CD14-positive monocyte (primary cell): ENCODE results near the gene GALNTL6. TPM values are rescaled to one million over a fixed set of nuclear protein-coding genes. Genes with fewer than 3 reads are reported as not detected.

Experiments used
- DNase-seq, 3 donors: peaks; one replicate each; pipeline ENCODE4 v3.0.0-alpha.2; 2011 to 2022
- H2AFZ ChIP-seq: 2 replicates; pipeline ENCODE4 v1.6.0; 2012; ENCODE audit warnings: mild to moderate bottlenecking, low read depth, low read length, inconsistent platforms; ENCODE audit not compliant: insufficient read depth, poor library complexity, severe bottlenecking
- H3K27ac ChIP-seq, 2 donors: 1 replicate in 1 of 2; 2 replicates in 1 of 2; pipeline ENCODE4 v1.5.1; 2012 to 2013; ENCODE audit warnings: low read length in 2 of 2, control low read depth in 1 of 2, inconsistent platforms in 1 of 2, low read depth in 1 of 2, mild to moderate bottlenecking in 1 of 2
- H3K27me3 ChIP-seq, 2 donors: one replicate each; pipeline versions ENCODE4 v1.6.0 to v1.6.1; 2011 to 2013; ENCODE audit warnings: low read length in 2 of 2; ENCODE audit not compliant: control insufficient read depth in 2 of 2, insufficient read depth in 2 of 2
- H3K36me3 ChIP-seq, 2 donors: replicated peaks in 1 of 2; 1 replicate in 1 of 2; 2 replicates in 1 of 2; pipeline versions ENCODE4 v1.5.1 to v1.6.1; 2012 to 2013; ENCODE audit warnings: low read length in 2 of 2, control low read depth in 1 of 2, inconsistent platforms in 1 of 2, mild to moderate bottlenecking in 1 of 2; ENCODE audit not compliant: insufficient read depth in 2 of 2, control insufficient read depth in 1 of 2
- H3K4me1 ChIP-seq, 2 donors: 1 replicate in 1 of 2; 2 replicates in 1 of 2; pipeline versions ENCODE4 v1.5.1 to v1.6.1; 2012 to 2013; ENCODE audit warnings: low read length in 2 of 2, control low read depth in 1 of 2, inconsistent platforms in 1 of 2, mild to moderate bottlenecking in 1 of 2, moderate library complexity in 1 of 2; ENCODE audit not compliant: insufficient read depth in 2 of 2, control insufficient read depth in 1 of 2
- H3K4me2 ChIP-seq: replicated peaks from 2 replicates; pipeline ENCODE3; 2012; ENCODE audit warnings: low read length, moderate library complexity, mild to moderate bottlenecking; ENCODE audit not compliant: poor library complexity, severe bottlenecking; ENCODE audit errors: extremely low read depth
- H3K4me3 ChIP-seq, 3 experiments: fragments of 200-600 bp in 1 of 3; sonication (generic) in 1 of 3; replicated peaks in 1 of 3; 1 replicate in 2 of 3; 2 replicates in 1 of 3; pipeline ENCODE4 v1.5.1; 2011 to 2013; ENCODE audit warnings: low read length in 3 of 3, mild to moderate bottlenecking in 3 of 3, control low read depth in 2 of 3, low read depth in 2 of 3, inconsistent platforms in 1 of 3, moderate library complexity in 1 of 3
- H3K79me2 ChIP-seq: 2 replicates; pipeline ENCODE4 v1.6.0; 2012; ENCODE audit warnings: mild to moderate bottlenecking, control low read depth, inconsistent platforms, low read length, moderate library complexity; ENCODE audit not compliant: insufficient read depth
- H3K9ac ChIP-seq: 2 replicates; pipeline ENCODE4 v1.6.0; 2017; ENCODE audit warnings: low read length, mild to moderate bottlenecking; ENCODE audit not compliant: insufficient read depth, poor library complexity, severe bottlenecking
- H3K9me3 ChIP-seq, 2 donors: replicated peaks in 1 of 2; 1 replicate in 1 of 2; 2 replicates in 1 of 2; pipeline versions ENCODE4 v1.5.1 to v1.6.1; 2012 to 2013; ENCODE audit warnings: low read length in 2 of 2, control low read depth in 1 of 2; ENCODE audit not compliant: control insufficient read depth in 1 of 2, insufficient read depth in 1 of 2
- H4K20me1 ChIP-seq: 2 replicates; pipeline ENCODE4 v1.6.0; 2012; ENCODE audit warnings: mild to moderate bottlenecking, low read length, control low read depth, moderate library complexity; ENCODE audit not compliant: insufficient read depth
- H3K27ac Mint-ChIP-seq, 7 donors: one replicate each; pipeline ENCODE4 v1.8.0; 2020; ENCODE audit warnings: mild to moderate bottlenecking in 7 of 7, mixed read lengths in 7 of 7, moderate library complexity in 6 of 7, inconsistent platforms in 2 of 7
- H3K27me3 Mint-ChIP-seq, 3 donors: one replicate each; pipeline ENCODE4 v1.8.0; 2021 to 2022; ENCODE audit warnings: low read depth in 3 of 3, mild to moderate bottlenecking in 3 of 3, mixed read lengths in 3 of 3, moderate library complexity in 3 of 3, inconsistent platforms in 1 of 3
- H3K36me3 Mint-ChIP-seq, 2 donors: one replicate each; pipeline ENCODE4 v1.8.0; 2020; ENCODE audit warnings: mixed read lengths in 2 of 2, inconsistent platforms in 1 of 2, mild to moderate bottlenecking in 1 of 2
- H3K4me1 Mint-ChIP-seq: one replicate; pipeline ENCODE4 v1.8.0; 2020; ENCODE audit warnings: mild to moderate bottlenecking, mixed read lengths
- H3K4me3 Mint-ChIP-seq, 2 donors: one replicate each; pipeline ENCODE4 v1.8.0; 2020; ENCODE audit warnings: mild to moderate bottlenecking in 2 of 2, mixed read lengths in 2 of 2, moderate library complexity in 1 of 2
- H3K9me3 Mint-ChIP-seq, 7 donors: one replicate each; pipeline ENCODE4 v1.8.0; 2020 to 2022; ENCODE audit warnings: mixed read lengths in 7 of 7, mild to moderate bottlenecking in 6 of 7, moderate library complexity in 6 of 7, inconsistent platforms in 2 of 7
- CTCF ChIP-seq: fragments of 200-600 bp; IDR thresholded peaks from one replicate; pipeline ENCODE4 v1.8.0; 2022; ENCODE audit warnings: antibody characterized with exemption, mild to moderate bottlenecking
- WGBS: methylation state at CpG from one replicate; pipeline ENCODE4 v1.1.5; 2013; ENCODE audit warnings: missing lambda C conversion rate; ENCODE audit not compliant: insufficient coverage; 5-methylcytosine and 5-hydroxymethylcytosine counted together
- intact Hi-C, 2 donors: fragments of 100-400 bp; cut with micrococcal nuclease; formaldehyde crosslinking; loops; one replicate each; pipeline versions ENCODE4 v1.15.0 to v1.15.1; 2023
- polyA plus RNA-seq, 3 donors: library from polyadenylated mRNA; depleted of rRNA in 1 of 3; unstranded in 2 of 3; stranded (reverse) in 1 of 3; fragments of 300-500 nt in 2 of 3; fragments of >200 nt in 1 of 3; fragmentation: Illumina TruSeq in 2 of 3; gene quantifications; 1 replicate in 2 of 3; 2 replicates in 1 of 3; pipeline ENCODE4 v1.2.3, GENCODE V29; 2012 to 2021

Gene GALNTL6
- polyA plus RNA-seq, 3 donors, result 0.05 TPM; not detected in 2

GRCh38 chr4:171981185-171981584 lies 168.0 kb downstream of the GALNTL6 start:
- H3K79me2 ChIP-seq, result no peaks in the 10 kb centered on the region
- peaks cover 8 to 11% of the 10 kb centered on the region in 2 donors for H3K9me3 ChIP-seq
- no peak overlapping the region for H3K4me3 ChIP-seq
- no peaks in the 10 kb centered on the region for H3K4me1 ChIP-seq
- no peak overlapping the region for H2AFZ ChIP-seq
- H3K4me2 ChIP-seq, result no peak overlapping the region
- H3K4me1 Mint-ChIP-seq, result no peaks in the 10 kb centered on the region
- H3K27me3 ChIP-seq, result no peaks in the 10 kb centered on the region
- intact Hi-C loops, result no loop called here
- TF ChIP-seq CTCF, result no peak
- H3K36me3 Mint-ChIP-seq, result no peaks in the 10 kb centered on the region
- H3K9me3 Mint-ChIP-seq, result peaks cover 0 to 19% (median 7%) of the 10 kb centered on the region in 7 donors
- no peaks in the 10 kb centered on the region for H3K36me3 ChIP-seq
- H4K20me1 ChIP-seq, result no peaks in the 10 kb centered on the region
- H3K27ac ChIP-seq, result no peak overlapping the region
- H3K4me3 Mint-ChIP-seq, result no peak overlapping the region
- H3K27me3 Mint-ChIP-seq, result peaks cover 0 to 1% (median 0%) of the 10 kb centered on the region in 3 donors
- no peak for DNase-seq
- H3K9ac ChIP-seq, result no peak overlapping the region
- no peak overlapping the region for H3K27ac Mint-ChIP-seq

- no peaks in the 10 kb centered on the region for H3K36me3 ChIP-seq
- Mint-ChIP-seq H3K4me1 (no peaks in the 10 kb centered on the region), H3K36me3 (no peaks in the 10 kb centered on the region), H3K4me3 (no peak overlapping the region), H3K27ac (no peak overlapping the region), H3K9me3 (peaks cover 10 to 26% (median 18%) of the 10 kb centered on the region in 7 donors), H3K27me3 (peaks cover 0 to 1% (median 0%) of the 10 kb centered on the region in 3 donors)
- TF ChIP-seq CTCF, result no peak
- DNase-seq, result no peak
- H2AFZ ChIP-seq, result no peak overlapping the region
- no peak overlapping the region for H3K4me2 ChIP-seq
- H3K4me3 ChIP-seq, result no peak overlapping the region
- H3K4me1 ChIP-seq, result no peaks in the 10 kb centered on the region
- no peak overlapping the region for H3K9ac ChIP-seq
- no peaks in the 10 kb centered on the region for H3K27me3 ChIP-seq
- 86% methylated on average over 2 of the region's 5 CpGs for WGBS
- intact Hi-C loops, result no loop called here
- H3K9me3 ChIP-seq, result peaks cover 8 to 13% of the 10 kb centered on the region in 2 donors
- H3K79me2 ChIP-seq, result no peaks in the 10 kb centered on the region
- no peaks in the 10 kb centered on the region for H4K20me1 ChIP-seq
- no peak overlapping the region for H3K27ac ChIP-seq
Observed at GRCh38 chr4:171983935-171984805, 171.0 kb downstream of the GALNTL6 start.
